ENCODE measurements around the gene MUC3A.

Gene MUC3A

GRCh38 chr7:101017064-101017777 is 67.9 kb downstream of the MUC3A start (continued):
- TF ChIP-seq KLF1 (tag by site-specific recombination; IDR thresholded peaks at IDR 0.05) (peak; percentile 79), EGR2 (tag by site-specific recombination; IDR thresholded peaks at IDR 0.05; ENCODE audit: low read depth) (peak; percentile 64), SP2 (tag by site-specific recombination; IDR thresholded peaks at IDR 0.05) (peak; percentile 39; the same call in 1 of the 2 replicates), ZNF571 (tag by site-specific recombination; IDR thresholded peaks at IDR 0.05) (no peak), ZSCAN4 (tag by site-specific recombination; IDR thresholded peaks at IDR 0.05) (no peak), KLF17 (tag by site-specific recombination; IDR thresholded peaks at IDR 0.05) (peak; percentile 91), ZNF670 (tag by site-specific recombination; IDR thresholded peaks at IDR 0.05; ENCODE audit: low read depth) (no peak), ZXDB (tag by site-specific recombination; IDR thresholded peaks at IDR 0.05) (no peak), HOXC10 (CRISPR knock-in tag; IDR thresholded peaks at IDR 0.05) (no peak), ZNF175 (tag by site-specific recombination; IDR thresholded peaks at IDR 0.05) (no peak), ZNF473 (tag by site-specific recombination; IDR thresholded peaks at IDR 0.05) (no peak), ZNF48 (tag by site-specific recombination; IDR thresholded peaks at IDR 0.05) (no peak), PATZ1 (tag by site-specific recombination; IDR thresholded peaks at IDR 0.05) (peak; percentile 57), ZNF776 (tag by site-specific recombination; IDR thresholded peaks at IDR 0.05; ENCODE audit: borderline replicate concordance) (no peak), ZFHX2 (tag by site-specific recombination; conservative IDR thresholded peaks at IDR 0.05) (peak; percentile 82)
- TF ChIP-seq, protein P1, sequence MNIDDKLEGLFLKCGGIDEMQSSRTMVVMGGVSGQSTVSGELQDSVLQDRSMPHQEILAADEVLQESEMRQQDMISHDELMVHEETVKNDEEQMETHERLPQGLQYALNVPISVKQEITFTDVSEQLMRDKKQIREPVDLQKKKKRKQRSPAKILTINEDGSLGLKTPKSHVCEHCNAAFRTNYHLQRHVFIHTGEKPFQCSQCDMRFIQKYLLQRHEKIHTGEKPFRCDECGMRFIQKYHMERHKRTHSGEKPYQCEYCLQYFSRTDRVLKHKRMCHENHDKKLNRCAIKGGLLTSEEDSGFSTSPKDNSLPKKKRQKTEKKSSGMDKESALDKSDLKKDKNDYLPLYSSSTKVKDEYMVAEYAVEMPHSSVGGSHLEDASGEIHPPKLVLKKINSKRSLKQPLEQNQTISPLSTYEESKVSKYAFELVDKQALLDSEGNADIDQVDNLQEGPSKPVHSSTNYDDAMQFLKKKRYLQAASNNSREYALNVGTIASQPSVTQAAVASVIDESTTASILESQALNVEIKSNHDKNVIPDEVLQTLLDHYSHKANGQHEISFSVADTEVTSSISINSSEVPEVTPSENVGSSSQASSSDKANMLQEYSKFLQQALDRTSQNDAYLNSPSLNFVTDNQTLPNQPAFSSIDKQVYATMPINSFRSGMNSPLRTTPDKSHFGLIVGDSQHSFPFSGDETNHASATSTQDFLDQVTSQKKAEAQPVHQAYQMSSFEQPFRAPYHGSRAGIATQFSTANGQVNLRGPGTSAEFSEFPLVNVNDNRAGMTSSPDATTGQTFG (tag by site-specific recombination; IDR thresholded peaks at IDR 0.05; ENCODE audit: borderline replicate concordance): no peak
- TF ChIP-seq, protein P2, sequence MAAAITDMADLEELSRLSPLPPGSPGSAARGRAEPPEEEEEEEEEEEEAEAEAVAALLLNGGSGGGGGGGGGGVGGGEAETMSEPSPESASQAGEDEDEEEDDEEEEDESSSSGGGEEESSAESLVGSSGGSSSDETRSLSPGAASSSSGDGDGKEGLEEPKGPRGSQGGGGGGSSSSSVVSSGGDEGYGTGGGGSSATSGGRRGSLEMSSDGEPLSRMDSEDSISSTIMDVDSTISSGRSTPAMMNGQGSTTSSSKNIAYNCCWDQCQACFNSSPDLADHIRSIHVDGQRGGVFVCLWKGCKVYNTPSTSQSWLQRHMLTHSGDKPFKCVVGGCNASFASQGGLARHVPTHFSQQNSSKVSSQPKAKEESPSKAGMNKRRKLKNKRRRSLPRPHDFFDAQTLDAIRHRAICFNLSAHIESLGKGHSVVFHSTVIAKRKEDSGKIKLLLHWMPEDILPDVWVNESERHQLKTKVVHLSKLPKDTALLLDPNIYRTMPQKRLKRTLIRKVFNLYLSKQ (tag by site-specific recombination; IDR thresholded peaks at IDR 0.05; ENCODE audit: borderline replicate concordance): no peak

Data from HEK293 (cell line).